BLaER1 treated with 17β-estradiol and CSF1 and Interleukin-3, amounts not matched to agents 10 nM and 100 nM (cell line): ENCODE results near the gene KAZN.
A peak's percentile ranks its signal among the peaks of the same experiment; 100 is the strongest.

Source experiments
- H3K27ac ChIP-seq, 11 experiments: shearing (Covaris generic); formaldehyde crosslinking; 2 replicates each; pipeline ENCODE4 v1.8.1; 2022
- H3K27me3 ChIP-seq, 11 experiments: shearing (Covaris generic); formaldehyde crosslinking; 2 replicates each; pipeline ENCODE4 v1.8.1; 2022
- H3K36me3 ChIP-seq, 11 experiments: shearing (Covaris generic); formaldehyde crosslinking; 2 replicates each; pipeline ENCODE4 v1.8.1; 2022
- H3K4me1 ChIP-seq, 10 experiments: shearing (Covaris generic); formaldehyde crosslinking; 2 replicates each; pipeline ENCODE4 v1.8.1; 2022
- H3K4me2 ChIP-seq, 11 experiments: shearing (Covaris generic); formaldehyde crosslinking; 2 replicates each; pipeline ENCODE4 v1.8.1; 2022
- H3K4me3 ChIP-seq, 10 experiments: shearing (Covaris generic); formaldehyde crosslinking; 2 replicates each; pipeline ENCODE4 v1.8.1; 2022
- H3K9ac ChIP-seq, 11 experiments: shearing (Covaris generic); formaldehyde crosslinking; 2 replicates each; pipeline ENCODE4 v1.8.1; 2022
- H3K9me3 ChIP-seq, 11 experiments: shearing (Covaris generic); formaldehyde crosslinking; replicated peaks in 1 of 11; 2 replicates each; pipeline ENCODE4 v1.8.1; 2022
- H4K20me1 ChIP-seq, 11 experiments: shearing (Covaris generic); formaldehyde crosslinking; 2 replicates each; pipeline ENCODE4 v1.8.1; 2022
- Cebpa-rat ChIP-seq, 11 experiments: shearing (Covaris generic); IDR thresholded peaks; 2 replicates each; pipeline ENCODE4 v1.8.1; 2022

Gene KAZN

DNA sequence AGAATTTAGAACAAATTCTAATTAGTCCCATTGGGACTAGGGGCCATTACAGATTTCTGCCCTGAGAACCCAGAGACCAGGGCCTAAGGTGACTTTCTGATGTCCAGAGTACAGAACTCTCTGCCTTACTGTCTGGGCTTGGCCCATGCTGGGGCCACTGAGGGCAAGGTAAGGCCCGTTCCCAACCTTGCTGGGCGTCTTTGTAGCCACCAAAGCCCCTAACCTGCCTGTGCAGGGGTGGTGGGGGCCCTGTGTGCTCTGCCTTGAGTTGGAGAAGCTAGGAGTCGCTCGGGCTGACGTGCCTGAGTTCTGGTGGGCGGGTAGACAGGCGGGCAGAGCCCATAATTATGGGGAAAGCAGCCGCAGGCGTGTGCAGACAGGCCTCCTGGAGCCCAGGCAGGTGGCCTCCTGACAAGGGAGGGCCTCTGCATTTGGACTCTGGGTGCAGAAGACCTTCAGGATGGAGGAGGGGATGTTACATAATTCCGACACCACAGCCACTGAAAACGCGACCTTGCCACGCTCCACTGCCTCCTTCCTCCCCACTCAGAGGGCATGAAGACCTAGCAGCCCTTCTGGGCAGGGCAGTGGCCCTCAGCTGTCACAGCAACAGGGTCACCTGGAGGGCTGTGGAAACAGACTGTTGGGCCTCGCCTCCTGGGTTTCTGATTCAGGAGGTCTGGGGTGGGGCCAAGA is 315.1 kb downstream of the KAZN start:
- Histone ChIP-seq H3K4me2 (peak overlapping the region; percentile 73 to 86 (median 82)), H3K27me3 (no peaks in the 10 kb centered on the region), H3K9me3 (no peaks in the 10 kb centered on the region), H3K36me3 (no peaks in the 10 kb centered on the region), H3K4me1 (peaks cover 11 to 50% (median 38%) of the 10 kb centered on the region in 10 experiments), H3K4me3 (peak overlapping the region in 1 of 10 experiments; percentile 16; a peak in 1 of 20 replicates), H3K27ac (peak overlapping the region in 7 of 11 experiments; percentile 36 to 71 (median 62); a peak in 14 of 22 replicates), H3K9ac (peak overlapping the region in 7 of 11 experiments; percentile 5 to 52 (median 40); a peak in 11 of 22 replicates), H4K20me1 (no peaks in the 10 kb centered on the region; a peak in 1 of 22 replicates)
- TF ChIP-seq Cebpa-rat (IDR thresholded peaks at IDR 0.05), result peak in 5 of 11 experiments; percentile 29 to 82 (median 66); a peak in 8 of 22 replicates

DNA sequence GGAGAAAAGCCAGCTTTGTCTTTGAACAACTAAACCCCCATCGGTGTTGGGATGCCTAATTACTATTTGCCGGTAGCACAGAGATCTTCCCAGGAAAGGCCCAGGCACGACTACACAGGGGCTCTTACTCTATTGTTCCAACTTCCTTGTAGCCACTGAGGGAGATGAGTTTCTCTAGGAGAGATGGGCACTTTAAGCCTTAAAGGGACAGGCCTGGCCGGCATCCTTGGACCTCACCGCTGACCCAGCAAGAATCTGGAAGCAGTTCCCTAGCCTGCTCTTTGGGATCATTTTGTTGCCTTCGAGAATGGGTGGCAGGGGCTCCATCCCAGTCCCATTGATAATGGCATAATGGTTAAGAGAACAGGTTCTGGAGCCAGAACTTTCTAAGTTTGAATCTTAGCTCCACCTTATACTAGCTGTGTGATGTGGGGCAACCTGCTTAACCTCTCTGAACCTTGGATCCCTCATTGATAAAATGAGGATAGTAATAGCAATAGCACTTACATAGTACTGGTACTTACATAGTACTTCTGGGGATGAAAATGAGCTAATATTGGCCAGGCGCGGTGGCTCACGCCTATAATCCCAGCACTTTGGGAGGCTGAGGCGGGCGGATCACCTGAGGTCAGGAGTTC is 316.0 kb downstream of the KAZN start:
- Histone ChIP-seq H3K36me3 (no peaks in the 10 kb centered on the region), H3K4me2 (peak overlapping the region; percentile 73 to 86 (median 82))

DNA sequence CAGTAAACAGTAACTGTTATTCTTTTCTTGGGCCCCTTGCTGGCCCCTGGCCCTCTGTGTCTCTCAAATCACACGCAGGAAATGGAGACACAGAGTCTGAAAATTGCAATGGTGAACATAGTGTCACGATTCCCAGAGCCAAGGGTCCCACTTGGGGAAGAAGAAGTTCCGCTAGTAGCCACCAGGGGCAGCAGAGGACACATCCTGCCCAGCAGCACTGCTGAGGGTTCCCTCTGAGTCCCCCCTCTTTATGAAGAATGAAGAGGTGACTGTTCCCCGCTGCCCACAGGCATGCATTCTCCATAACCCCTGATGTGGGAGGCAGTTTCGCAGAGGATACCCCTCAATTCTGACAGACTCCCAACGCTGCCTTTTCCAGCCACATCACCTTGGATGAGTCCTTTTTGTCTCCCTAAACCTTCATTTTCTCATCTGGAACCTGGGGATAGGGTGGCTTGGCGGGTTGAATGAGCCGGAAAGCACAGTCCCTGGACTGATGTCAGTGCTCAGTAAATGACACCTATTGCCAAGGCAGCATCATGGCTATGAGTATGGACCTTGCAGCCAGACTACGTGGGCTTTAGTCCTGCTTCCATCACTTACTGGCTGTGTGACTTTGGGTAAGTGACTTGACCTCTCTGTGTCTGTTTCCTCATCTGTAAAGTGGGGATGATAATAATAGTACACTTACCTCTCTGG is 317.0 kb downstream of the KAZN start:
- 0 out of 22 replicates have a peak overlapping the region, but pooled peaks of 2 of the 11 experiments have one; percentile 82 to 86 for H3K4me2 ChIP-seq
- no peak overlapping the region for H3K9ac ChIP-seq
- peaks cover 0 to 1% (median 0%) of the 10 kb centered on the region in 11 experiments; a peak in 1 of 22 replicates for H3K27me3 ChIP-seq
- H3K4me1 ChIP-seq, result peaks cover 11 to 57% (median 49%) of the 10 kb centered on the region in 10 experiments
- no peak overlapping the region for H3K27ac ChIP-seq
- no peaks in the 10 kb centered on the region for H3K9me3 ChIP-seq
- peaks cover 0 to 3% (median 0%) of the 10 kb centered on the region in 11 experiments; a peak in 1 of 22 replicates for H4K20me1 ChIP-seq
- H3K4me3 ChIP-seq, result no peak overlapping the region
- TF ChIP-seq Cebpa-rat (IDR thresholded peaks at IDR 0.05), result no peak
- H3K36me3 ChIP-seq, result no peaks in the 10 kb centered on the region

More for the DNA sequence above, 316.0 kb downstream of the KAZN start:
- Histone ChIP-seq H3K27ac (peak overlapping the region in 6 of 11 experiments; percentile 19 to 66 (median 45); a peak in 9 of 22 replicates), H3K4me3 (peak overlapping the region in 1 of 10 experiments; percentile 16; a peak in 1 of 20 replicates), H3K9me3 (no peaks in the 10 kb centered on the region), H4K20me1 (no peaks in the 10 kb centered on the region; a peak in 1 of 22 replicates), H3K9ac (peak overlapping the region in 5 of 11 experiments; percentile 5 to 50 (median 40); a peak in 7 of 22 replicates), H3K4me1 (peaks cover 11 to 50% (median 39%) of the 10 kb centered on the region in 10 experiments), H3K27me3 (no peaks in the 10 kb centered on the region)
- TF ChIP-seq Cebpa-rat (IDR thresholded peaks at IDR 0.05), result no peak

DNA sequence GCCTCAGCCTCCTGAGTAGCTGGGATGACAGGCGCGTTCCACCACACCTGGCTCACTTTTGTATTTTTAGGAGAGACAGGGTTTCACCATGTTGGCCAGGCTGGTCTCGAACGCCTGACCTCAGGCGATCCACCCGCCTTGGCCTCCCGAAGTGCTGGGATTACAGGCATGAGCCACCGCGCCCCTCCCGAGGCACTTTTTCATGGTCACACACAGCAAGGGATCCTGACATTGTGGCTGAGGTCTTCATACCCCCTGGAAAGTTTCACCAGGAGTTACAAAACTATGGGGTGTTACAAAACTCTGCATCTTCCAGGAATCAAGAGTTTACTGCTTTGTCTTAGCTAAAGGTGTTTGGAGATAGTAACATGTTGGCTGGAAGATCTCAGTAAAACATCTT is 320.8 kb downstream of the KAZN start:
- H3K27ac ChIP-seq, result no peak overlapping the region
- H3K4me3 ChIP-seq, result no peak overlapping the region
- H3K9ac ChIP-seq, result no peak overlapping the region
- H3K36me3 ChIP-seq, result no peaks in the 10 kb centered on the region
- peaks cover 8 to 65% (median 51%) of the 10 kb centered on the region in 10 experiments for H3K4me1 ChIP-seq
- H4K20me1 ChIP-seq, result peaks cover 0 to 14% (median 0%) of the 10 kb centered on the region in 11 experiments; a peak in 2 of 22 replicates
- no peaks in the 10 kb centered on the region for H3K9me3 ChIP-seq
- TF ChIP-seq Cebpa-rat (IDR thresholded peaks at IDR 0.05), result no peak
- no peak overlapping the region for H3K4me2 ChIP-seq
- peaks cover 0 to 31% (median 0%) of the 10 kb centered on the region in 11 experiments; a peak in 5 of 22 replicates for H3K27me3 ChIP-seq

DNA sequence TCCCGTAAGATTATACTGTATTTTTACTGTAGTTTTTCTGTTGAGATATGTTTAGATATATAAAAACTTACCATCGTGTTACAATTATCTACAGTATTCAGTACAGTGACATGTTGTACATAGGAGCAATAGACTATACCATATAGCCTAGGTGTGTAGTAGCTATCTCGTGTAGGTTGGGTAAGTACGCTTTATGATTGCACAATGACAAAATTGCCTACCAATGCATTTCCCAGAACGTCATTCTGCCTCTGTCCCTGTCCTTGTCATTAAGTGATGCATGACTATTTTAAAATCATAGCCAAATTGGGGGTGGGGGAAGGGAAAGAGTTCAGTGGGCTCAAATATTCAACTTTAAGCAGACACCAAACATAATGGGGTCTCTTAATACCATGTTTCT is 321.3 kb downstream of the KAZN start:
- H3K4me1 ChIP-seq, result peaks cover 8 to 61% (median 47%) of the 10 kb centered on the region in 10 experiments; a peak in 19 of 20 replicates

DNA sequence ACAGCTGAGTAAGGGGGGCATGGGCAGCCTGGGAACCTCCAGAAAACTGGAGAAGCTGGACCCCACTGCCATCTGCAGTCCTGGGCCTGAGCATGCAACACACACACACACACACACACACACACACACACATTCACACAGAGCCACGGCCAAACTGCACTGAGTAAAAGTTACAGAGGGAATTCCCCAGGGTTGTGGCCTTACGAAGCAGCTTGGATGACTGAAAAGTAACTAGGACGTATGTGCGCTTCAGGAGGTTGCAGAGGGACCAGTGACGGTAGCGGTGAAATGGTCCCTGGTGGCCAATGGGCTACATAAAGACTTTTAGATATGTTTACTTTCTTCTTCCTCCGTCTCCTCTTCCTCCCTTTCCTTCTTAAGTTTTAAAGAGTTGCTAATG is 322.6 kb downstream of the KAZN start:
- peaks cover 0 to 46% (median 9%) of the 10 kb centered on the region in 11 experiments; a peak in 12 of 22 replicates for H3K27me3 ChIP-seq
- H3K9me3 ChIP-seq, result no peaks in the 10 kb centered on the region
- H3K4me1 ChIP-seq, result peaks cover 16 to 70% (median 58%) of the 10 kb centered on the region in 10 experiments
- no peak overlapping the region for H3K27ac ChIP-seq
- peak overlapping the region in 9 of 11 experiments; percentile 26 to 72 (median 58); a peak in 16 of 22 replicates for H3K4me2 ChIP-seq
- no peak overlapping the region; a peak in 1 of 20 replicates for H3K4me3 ChIP-seq
- no peak for TF ChIP-seq Cebpa-rat (IDR thresholded peaks at IDR 0.05)
- no peaks in the 10 kb centered on the region for H3K36me3 ChIP-seq
- H3K9ac ChIP-seq, result no peak overlapping the region
- peaks cover 0 to 31% (median 16%) of the 10 kb centered on the region in 11 experiments; a peak in 18 of 22 replicates for H4K20me1 ChIP-seq

More for the DNA sequence above, 321.3 kb downstream of the KAZN start:
- H3K4me3 ChIP-seq, result no peak overlapping the region
- no peaks in the 10 kb centered on the region for H3K9me3 ChIP-seq
- TF ChIP-seq Cebpa-rat (IDR thresholded peaks at IDR 0.05), result no peak
- H3K27me3 ChIP-seq, result peaks cover 0 to 33% (median 0%) of the 10 kb centered on the region in 11 experiments; a peak in 7 of 22 replicates
- H4K20me1 ChIP-seq, result peaks cover 0 to 18% (median 3%) of the 10 kb centered on the region in 11 experiments; a peak in 11 of 22 replicates
- no peaks in the 10 kb centered on the region for H3K36me3 ChIP-seq
- no peak overlapping the region for H3K9ac ChIP-seq
- no peak overlapping the region for H3K27ac ChIP-seq
- peak overlapping the region in 8 of 11 experiments; percentile 20 to 72 (median 58); a peak in 8 of 22 replicates for H3K4me2 ChIP-seq

DNA sequence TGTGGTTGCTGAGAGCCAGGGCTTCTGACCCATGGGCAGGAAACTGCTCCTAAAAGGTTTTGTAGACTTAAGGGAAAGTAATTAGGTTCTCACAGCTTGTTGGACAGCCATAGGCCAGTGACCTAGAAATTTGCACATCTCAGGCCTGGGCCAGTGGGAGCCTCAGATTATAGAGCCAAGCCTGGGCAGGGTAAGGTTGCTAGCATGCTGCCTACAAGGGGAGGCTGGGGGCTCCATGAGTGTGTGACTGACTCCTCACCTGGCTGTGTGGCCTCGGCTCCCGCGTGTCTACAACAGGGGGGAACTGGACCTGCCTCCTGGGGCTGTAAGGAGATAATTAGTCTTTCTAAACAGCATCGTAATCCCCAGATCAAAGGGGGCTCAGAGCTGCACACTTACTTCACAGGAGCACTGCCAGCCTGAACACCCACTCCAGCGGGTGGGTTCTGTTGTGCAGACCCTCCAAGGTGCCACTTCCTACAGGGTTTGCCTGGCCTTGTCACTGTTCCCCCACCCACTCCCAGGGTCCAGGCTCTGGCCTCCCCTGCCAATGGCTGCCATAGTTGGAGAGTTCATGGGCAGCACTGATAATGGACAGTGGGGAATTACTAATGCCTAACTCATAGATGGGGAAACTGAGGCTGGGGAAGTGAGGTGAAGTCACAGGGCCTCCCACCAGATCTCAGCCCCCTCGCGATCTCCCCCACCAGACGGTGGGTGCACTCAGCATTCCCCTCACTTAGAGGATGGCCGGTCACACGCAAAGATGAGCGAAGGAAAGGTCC is 324.6 kb downstream of the KAZN start:
- no peaks in the 10 kb centered on the region for H3K36me3 ChIP-seq
- peaks cover 0 to 47% (median 36%) of the 10 kb centered on the region in 11 experiments; a peak in 18 of 22 replicates for H4K20me1 ChIP-seq
- H3K4me1 ChIP-seq, result peaks cover 16 to 73% (median 49%) of the 10 kb centered on the region in 10 experiments
- H3K27ac ChIP-seq, result no peak overlapping the region
- peak overlapping the region in 3 of 11 experiments; percentile 46 to 84 (median 82); a peak in 2 of 22 replicates for H3K9ac ChIP-seq
- H3K4me2 ChIP-seq, result peak overlapping the region; percentile 78 to 100 (median 99); a peak in 21 of 22 replicates
- H3K27me3 ChIP-seq, result peaks cover 0 to 66% (median 10%) of the 10 kb centered on the region in 11 experiments; a peak in 12 of 22 replicates
- peak overlapping the region in 9 of 10 experiments; percentile 70 to 81 (median 75); a peak in 13 of 20 replicates for H3K4me3 ChIP-seq
- TF ChIP-seq Cebpa-rat (IDR thresholded peaks at IDR 0.05), result no peak
- no peaks in the 10 kb centered on the region for H3K9me3 ChIP-seq
